GM18519 (cell line): ENCODE data around the gene SLC24A2.
"Not testable (repeated sequence)": the region's sequence is repeated elsewhere in the genome, so short reads cannot be mapped to it uniquely, and the experiment has no call there.

Experiments
- ATAC-seq: cut with Tn5 transposase; IDR thresholded peaks from one replicate; pipeline ENCODE4 v1.9.1; 2021; ENCODE audit warnings: mild to moderate bottlenecking, moderate library complexity; ENCODE audit not compliant: unreplicated experiment, low FRiP score

Gene SLC24A2

DNA sequence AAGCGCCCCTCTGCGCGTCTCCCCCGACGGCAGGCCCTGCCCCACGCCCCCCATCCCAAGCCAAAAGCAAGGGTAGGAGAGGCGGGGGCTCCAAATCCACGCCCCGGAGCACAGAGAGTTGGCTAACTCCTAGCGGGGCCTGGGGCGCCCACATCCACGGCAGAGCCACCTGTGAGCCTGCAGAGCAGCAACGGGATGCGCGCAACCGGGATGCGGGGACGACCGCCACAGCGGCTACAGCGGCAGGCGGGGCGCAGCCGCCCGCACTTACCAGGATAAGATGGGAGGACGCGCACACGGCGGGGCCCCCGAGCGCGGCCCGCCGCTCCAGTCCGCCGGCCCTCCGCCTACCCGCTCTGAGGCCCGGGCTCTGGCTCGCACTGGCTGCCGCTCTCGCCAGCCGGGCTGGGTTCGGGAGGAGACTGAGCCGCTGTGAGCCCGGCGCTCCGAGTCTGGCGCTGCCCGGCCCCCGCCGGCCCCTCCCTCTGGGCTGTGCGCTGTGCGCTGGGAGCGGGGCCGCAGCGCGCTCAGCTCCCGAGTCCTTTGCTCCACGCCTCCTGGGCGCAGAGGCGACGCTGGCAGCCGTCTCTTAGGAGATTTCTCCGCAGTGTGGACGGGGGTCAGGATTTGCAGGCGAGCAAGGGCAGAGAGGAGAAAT is at the start of gene SLC24A2:
TSS of gene SLC24A2 (minus strand) at position 424 of the 658 bp plus-strand sequence.
- ATAC-seq = no peak

DNA sequence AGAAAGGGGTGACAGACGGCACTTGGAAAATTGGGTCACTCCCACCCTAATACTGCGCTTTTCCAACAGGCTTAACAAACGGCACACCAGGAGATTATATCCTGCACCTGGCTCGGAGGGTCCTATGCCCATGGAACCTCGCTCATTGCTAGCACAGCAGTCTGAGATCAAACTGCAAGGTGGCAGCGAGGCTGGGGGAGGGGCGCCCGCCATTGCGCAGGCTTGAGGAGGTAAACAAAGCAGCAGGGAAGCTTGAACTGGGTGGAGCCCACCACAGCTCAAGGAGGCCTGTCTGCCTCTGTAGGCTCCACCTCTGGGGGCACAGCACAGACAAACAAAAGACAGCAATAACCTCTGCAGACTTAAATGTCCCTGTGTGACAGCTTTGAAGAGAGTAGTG is 44.5 kb upstream of the SLC24A2 start:
- not testable (repeated sequence) for ATAC-seq

DNA sequence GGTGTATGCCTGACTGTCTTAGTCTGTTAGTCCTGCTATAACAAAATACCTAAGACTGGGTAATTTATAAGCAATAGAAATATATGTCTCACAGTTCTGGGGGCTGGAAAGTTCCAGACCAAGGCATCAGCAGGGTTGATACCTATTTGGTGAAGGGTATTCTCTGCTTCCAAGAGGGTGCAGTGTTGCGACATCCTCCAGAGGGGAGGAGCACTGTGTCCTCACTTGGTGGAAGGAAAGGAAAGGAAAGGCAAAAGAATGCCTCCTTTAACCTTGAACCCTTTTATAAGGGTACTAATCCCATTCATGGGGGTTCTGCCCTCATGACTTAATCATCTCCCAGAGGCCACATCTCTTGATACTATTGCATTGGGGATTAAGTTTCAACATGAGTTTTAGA is 42.0 kb upstream of the SLC24A2 start:
- no peak for ATAC-seq

DNA sequence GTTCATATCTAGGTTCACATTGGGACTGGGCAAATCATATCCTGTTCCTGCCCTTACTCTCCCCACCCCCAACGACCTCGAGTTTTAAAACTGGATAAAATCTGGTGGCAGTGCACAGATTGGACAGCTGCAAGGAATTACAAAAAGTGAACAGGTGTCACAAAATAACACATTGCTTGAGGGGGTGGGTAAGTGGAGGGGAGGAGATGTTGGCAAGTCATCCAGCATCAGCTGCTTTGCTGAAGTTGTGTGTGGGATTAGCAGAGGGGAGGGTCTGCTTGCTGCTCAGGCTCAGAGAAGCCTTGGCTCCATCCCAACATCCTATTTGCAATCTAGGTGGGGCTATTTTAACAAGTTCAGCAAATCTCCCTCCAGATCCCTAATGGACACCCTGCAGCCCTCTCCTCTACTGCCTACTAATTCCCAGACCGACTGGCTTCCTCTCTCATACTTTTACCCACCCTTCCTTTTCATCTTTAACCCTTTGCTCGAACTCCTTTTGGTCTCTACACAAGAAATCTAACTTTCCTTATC is 39.8 kb upstream of the SLC24A2 start:
- no peak for ATAC-seq

DNA sequence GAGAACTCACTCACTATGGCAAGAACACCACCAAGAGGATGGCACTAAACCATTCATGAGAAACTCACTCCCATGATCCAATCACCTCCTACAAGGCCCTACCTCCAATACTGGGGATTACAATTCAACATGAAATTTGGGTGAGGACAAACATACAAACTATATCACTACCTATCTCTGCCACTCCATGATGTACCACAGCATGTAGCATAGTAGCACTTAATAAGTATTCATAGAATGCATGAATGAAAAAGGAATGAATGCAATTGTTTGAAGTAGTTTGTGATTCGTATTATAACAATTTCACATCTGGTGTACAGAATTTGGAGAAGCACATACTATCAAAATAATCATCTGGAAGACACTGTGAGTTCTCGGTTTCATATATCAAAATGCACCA is 27.9 kb upstream of the SLC24A2 start:
- no peak for ATAC-seq

DNA sequence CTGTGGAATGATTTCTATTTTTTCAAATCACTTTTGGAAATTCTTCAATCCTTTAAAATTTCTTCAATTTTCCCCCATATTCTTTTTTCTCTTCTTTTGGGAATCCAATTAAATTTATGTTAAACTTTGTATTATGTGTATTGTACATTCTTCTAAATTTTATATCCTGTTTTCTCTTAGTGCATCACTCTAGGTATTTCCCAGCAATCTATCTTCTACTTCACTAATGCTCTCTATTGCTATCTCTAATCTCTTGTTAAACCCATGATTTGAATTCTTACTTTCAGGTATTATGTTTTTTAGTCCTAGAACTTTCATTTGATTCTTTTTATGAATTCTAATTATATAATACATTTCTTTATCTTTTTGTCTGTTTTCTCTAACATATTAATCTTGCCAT is 23.4 kb upstream of the SLC24A2 start:
- no peak for ATAC-seq

DNA sequence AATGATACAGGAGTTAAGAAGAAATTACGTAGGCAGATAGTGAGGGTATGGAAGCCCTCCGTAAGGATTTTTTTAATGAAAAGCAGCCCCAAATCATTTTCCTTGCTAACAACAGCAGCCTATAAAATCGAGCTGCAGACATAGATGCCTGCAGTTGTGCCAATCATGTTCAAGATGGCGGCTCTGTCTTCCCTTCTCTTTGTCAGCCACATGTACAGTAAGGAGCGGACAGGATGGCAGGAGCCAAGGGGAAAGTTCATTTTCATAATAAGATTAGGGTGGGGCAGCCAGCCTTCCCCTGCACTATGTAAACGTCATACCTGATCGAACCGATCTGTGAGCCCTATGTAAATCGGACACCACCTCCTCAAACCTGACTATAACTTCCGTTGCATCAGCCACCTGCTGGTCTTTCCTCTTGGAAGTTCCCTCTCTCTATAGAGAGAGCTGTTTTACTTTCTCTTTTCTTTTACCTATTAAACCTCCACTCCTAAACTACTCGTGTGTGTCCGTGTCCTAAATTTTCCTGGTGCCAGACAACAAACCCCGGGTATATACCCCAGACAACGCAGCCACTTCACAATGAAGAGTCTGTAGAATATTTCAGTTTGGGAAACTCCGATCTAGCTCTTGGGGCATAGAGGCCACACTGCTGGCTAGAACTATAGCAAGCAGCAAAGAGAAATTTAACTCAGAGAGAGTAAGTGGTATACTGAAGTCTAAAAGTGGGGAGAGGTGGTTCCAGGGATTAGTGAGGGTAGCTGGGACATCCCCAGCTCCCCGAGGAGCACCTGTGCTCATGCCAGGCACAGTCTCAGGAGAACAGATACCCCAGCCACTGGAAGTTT is 20.8 kb upstream of the SLC24A2 start:
- ATAC-seq = no peak

DNA sequence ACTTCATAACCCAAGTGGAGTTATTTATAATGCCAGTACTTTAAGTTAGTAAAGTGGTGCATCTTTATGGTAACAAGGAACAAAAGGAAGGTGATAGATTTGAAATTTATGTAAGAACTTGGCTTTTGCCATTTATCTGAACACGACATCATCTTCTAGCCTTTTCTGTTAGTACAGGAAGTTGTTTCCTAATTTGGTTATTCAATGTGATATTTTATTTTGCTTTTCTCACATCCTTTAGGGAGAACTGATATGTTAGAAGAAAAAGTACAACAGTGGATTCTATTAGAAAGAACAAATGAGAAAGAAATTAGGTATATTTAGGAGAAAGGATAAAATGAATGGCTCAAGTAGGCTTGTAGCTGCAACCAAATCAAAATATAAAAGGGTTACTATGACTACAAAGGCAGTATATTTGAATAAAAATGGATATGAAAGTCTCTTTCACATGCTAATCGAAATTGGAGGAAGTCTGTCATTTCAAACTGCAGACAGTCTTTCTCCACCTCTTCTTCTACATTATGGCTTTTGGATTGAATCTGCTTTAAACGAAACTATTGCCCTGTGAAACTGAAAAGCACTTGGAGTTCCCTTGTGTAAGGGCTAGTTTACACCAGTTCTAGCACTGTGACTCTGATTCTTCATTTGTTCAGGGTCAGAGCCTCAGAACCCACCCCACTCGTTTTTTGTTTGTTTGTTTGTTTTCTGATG is 18.5 kb upstream of the SLC24A2 start:
- ATAC-seq = no peak

DNA sequence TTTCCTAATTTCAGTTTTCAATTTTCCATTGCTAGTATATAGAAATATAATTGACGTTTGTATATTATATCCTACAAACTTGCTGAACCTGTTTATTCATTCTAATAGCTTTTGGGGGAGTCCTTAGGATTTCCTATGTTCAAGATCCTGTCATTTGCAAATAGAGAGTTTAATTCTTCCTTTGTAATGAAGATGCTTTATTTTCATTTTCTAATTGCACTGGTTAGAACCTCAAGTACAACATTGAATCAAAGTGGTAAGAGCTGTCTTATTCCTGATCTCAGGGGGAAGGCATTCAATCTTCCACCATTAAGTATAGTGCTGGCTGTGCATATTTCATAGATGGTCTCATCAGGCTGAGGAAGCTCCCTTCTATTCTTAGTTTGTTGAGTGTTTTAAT is 15.6 kb upstream of the SLC24A2 start:
- no peak for ATAC-seq

DNA sequence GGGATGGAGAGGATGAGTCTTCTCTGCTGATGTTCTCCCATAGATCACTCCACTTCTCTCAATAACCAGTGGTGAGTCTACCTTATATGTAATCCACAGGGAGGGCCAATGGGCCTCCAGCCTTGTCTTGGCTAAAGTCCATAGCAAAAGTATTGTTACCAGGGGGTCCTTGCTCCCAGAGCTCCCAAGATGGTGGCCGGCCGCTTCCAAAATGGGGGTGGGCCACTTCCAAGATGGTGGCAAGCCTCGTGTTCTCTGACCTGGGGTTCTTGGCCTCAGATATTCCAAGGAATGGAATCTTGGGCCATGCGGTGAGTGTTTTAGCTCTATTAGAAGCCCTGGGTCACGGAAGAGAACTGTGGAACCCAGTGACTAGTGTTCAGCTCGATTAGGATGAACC is 12.0 kb upstream of the SLC24A2 start:
- ATAC-seq = no peak

DNA sequence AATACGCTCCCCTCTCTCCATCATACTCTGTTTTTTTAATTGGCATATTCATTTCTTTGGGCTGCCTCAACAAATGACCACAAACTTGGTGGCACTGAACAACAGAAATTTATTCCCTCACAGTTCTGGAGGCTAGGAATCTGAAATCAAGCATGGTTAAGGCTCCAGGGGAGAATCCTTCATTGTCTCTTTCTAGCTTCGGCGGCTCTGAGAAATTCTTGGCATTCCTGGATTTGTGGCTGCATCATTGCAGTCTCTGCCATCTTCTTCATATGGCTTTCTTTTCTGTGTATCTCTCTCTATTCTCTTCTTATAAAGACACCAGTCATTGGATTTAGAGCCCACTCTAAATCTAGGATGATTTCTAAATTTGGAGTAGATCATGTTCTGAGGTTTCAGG is 10.9 kb upstream of the SLC24A2 start:
- ATAC-seq = no peak

DNA sequence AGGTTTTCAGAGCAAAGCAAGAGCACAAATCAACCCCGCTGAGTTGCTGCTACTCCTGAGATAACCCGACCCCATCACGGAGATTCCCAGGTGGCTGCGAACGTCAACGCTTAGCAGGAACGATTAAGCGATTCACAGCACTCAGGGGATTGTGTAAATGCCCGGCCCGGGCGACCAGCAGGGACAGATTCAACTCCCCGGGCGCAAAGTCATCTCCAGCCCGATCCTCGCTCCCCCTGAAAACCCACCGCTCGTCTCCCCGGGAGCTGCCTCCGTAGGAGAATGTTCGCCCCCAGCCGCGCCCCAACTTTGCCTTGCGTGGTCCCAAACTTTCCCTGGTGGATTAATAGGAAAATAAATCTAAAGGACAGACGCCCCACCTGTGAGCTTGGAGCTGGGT is 685 bp downstream of the SLC24A2 start:
- no peak for ATAC-seq

DNA sequence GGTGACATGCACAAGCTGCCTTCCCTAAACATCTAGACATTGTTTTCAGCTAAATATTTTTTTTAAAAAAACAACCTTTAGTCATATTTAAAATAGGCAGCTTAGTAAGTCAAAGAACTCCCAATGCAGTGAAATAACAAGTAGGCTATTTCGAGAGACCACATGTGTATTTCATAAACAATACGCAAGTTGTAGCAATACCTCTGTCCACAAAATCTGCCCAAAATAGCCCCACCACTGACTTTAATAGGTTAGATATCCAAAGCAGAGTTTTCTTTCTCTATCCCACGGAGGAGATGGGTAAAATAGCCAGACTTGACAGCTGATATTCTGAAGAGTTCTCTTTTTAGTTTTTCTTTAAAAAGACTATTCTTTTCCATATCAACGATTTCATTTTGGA is 1.2 kb downstream of the SLC24A2 start:
- no peak for ATAC-seq

DNA sequence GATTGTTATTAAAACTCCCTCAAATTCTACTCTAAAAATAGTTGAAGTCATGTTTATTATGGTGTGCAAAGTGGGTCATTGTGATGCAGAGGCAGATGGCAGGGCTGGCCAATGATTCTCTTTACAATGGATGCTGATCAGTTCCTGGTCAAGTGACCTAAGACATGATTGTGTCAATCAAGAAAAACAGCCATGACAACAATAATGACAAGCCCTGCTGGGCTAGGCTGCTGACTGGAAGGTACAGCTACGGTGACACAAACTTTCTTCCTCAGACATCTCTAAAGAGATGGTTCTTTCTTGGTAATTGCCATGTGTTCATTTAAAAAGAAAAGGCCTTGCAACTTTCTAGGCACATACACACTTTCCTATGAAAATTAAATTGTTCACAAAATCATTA is 3.6 kb downstream of the SLC24A2 start:
- no peak for ATAC-seq

DNA sequence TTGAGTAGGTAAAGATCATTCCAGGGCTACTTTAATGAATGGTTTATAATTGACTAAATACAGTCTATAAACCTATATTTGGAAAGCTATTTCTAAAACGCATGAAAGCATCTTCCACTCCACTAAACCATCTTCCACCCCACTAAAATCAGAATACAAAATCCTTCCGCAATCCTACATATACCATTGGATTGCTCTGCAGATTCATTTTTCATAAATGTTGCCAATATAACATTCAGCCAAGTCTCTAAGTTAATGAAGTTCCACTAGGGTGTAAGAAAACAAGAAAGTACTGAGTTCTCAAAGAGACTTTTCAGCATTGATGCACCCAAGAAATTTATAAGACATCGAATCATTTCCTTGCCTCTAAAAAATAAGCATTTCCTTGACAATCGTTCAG is 4.7 kb downstream of the SLC24A2 start:
- no peak for ATAC-seq

DNA sequence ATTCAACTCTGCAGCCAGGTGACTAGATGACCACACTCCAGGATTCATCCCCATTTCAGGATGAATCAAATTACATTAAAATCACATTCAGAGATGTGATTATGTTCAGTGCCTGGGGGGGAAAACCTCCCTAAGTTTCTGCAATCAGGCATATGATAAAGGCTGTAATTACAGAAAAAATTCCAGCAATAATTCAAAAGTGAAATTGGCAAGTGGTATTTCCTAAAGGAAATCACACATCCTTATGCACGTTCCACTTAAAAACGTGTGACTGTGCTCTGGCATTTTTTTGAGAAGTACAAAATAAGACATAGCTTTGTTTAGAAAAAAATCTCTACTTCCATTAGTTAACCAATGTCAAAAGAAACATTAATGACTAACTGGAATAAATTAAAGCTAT is 5.3 kb downstream of the SLC24A2 start:
- ATAC-seq = no peak

DNA sequence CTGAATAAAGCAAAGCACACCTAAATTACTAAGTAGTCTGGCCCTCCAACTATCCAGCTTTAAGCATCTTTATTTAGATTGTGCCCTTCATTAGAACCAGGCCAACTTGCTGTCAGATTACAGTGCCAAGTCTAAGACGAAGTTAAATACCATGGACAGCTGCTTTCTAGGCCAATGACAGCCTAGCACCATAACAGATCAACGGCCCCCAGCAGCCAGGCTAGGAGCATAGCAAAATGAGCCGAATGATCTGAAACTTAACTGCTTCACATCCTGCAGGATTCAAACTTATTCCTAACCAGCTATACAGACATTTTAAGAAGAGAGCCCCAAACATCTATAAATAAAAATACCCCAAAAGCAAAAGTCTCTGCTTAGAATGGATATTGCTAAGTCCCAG is 6.8 kb downstream of the SLC24A2 start:
- ATAC-seq = no peak

DNA sequence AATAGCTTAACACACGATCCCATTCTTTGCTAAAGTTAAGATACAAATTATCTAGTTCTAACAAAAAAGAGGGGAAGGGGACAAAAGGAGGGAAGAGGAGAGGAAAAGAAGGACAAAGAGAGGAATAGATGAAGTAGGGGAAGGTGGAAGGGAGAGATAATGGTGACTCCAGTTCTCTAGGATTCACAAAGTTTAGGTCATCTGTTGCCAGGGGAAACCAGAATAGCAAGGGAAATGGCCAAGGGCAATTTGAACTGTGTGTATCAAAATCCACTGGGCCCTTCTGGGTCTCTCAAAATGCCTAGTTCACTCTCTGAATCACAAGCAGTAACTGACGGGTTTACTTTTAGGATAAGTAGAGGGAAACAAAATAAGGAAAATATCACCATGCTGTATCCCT is 7.6 kb downstream of the SLC24A2 start:
- no peak for ATAC-seq

DNA sequence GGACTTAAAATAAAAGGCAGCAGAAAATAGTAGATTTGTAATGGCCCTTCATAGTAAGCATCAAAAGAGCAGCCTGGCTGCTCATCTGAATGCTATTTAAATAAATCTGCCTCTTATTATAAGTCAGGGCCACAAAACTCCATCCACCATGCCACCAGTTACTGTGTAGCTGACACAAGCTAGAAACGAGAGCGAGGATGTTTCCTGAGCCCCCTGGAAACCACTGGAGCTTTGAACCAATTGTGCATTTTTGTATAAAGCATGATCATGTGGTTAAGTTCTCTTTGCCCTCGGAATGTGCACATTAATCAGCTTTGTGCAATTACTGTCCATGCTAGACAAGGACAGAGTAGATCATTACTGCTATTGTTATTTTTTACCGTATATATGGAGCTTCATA is 17.4 kb downstream of the SLC24A2 start:
- ATAC-seq = no peak

DNA sequence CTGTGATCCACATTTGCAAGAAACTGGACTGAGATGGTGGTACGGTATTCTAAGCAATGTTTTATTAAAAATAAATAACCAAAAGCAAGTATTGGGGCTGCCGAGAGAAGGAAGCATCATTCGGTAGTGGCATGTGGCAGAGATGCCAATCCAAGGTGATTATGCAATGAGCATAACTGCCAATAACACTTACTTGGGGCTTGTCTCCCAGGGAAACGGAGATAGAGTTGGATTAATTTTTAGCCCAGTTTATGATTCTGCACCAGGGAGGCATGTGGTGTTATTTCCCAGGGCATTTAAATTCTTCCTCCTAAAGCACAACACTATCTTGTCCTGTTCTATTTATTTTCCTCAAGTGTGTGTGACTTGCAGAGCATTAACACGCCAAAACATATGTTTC is 17.9 kb downstream of the SLC24A2 start:
- ATAC-seq = no peak

DNA sequence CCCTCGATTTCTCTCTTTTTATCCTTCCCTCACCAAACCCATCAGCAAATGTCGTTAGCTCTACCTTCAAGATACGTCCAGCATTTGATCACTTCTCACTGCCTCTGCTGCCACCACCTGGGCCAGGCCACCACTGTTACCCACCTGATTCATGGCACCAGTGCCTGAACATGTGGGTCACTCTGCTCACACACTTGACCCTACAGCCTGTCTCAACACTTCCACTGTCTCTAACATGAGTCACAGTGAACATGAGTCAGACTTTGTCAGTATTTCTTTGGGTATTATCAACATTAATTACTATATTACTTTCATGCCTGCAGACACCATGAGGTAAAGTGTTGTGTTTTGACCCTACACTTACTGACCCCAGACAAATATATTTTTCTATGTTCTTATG is 19.6 kb downstream of the SLC24A2 start:
- ATAC-seq = no peak
